Activated CD4-positive, alpha-beta T cell treated with anti-CD3 and anti-CD28 coated beads, Interleukin-2, amount 10 ng/mL, durations not matched to agents 7 days and 5 days (primary cell): ENCODE measurements around the gene FABP7. TPM values are rescaled to one million over a fixed set of nuclear protein-coding genes. Genes with fewer than 3 reads are reported as not detected.

Experiments
- CTCF ChIA-PET: fragments of 350-600 bp; sonication (Branson Sonifier 250); formaldehyde crosslinking; loops from one replicate; lab custom pipeline; 2021; ENCODE audit warnings: antibody characterized with exemption; lab: Charles Lee
- POLR2A ChIA-PET: fragments of 350-600 bp; sonication (Branson Sonifier 250); formaldehyde crosslinking; loops from one replicate; lab custom pipeline; 2021; ENCODE audit warnings: antibody characterized with exemption; lab: Charles Lee
- DNase-seq: peaks from one replicate; pipeline ENCODE4 v3.0.0-alpha.2; 2020
- H3K27ac Mint-ChIP-seq: one replicate; pipeline ENCODE4 v1.8.0; 2021; ENCODE audit warnings: mild to moderate bottlenecking, moderate library complexity, mixed read lengths
- H3K27me3 Mint-ChIP-seq: one replicate; pipeline ENCODE4 v1.8.0; 2021; ENCODE audit warnings: mixed read lengths
- H3K36me3 Mint-ChIP-seq: one replicate; pipeline ENCODE4 v1.8.0; 2021; ENCODE audit warnings: low read depth, mixed read lengths
- H3K4me1 Mint-ChIP-seq: one replicate; pipeline ENCODE4 v1.8.0; 2021; ENCODE audit warnings: mixed read lengths
- H3K4me3 Mint-ChIP-seq: one replicate; pipeline ENCODE4 v1.8.0; 2021; ENCODE audit warnings: mild to moderate bottlenecking, moderate library complexity, mixed read lengths
- H3K9me3 Mint-ChIP-seq: one replicate; pipeline ENCODE4 v1.8.0; 2021; ENCODE audit warnings: mixed read lengths
- total RNA-seq, 2 experiments: library from RNA; stranded (reverse); gene quantifications; one replicate each; pipeline ENCODE4 v1.2.3, GENCODE V29; 2021

FABP7 gene
- total RNA-seq, 2 experiments from 2014 or later = not detected

GRCh38 chr6:122790028-122790422 is 10.5 kb downstream of the FABP7 start:
- peaks cover 8% of the 10 kb centered on the region for H3K4me1 Mint-ChIP-seq
- peaks cover 52% of the 10 kb centered on the region for H3K27me3 Mint-ChIP-seq
- no peak overlapping the region for H3K27ac Mint-ChIP-seq
- POLR2A ChIA-PET = no interaction called here
- H3K36me3 Mint-ChIP-seq = no peaks in the 10 kb centered on the region
- CTCF ChIA-PET = no interaction called here
- H3K9me3 Mint-ChIP-seq = no peaks in the 10 kb centered on the region
- peak overlapping the region; percentile 79 for H3K4me3 Mint-ChIP-seq
- DNase-seq = no peak

DNA sequence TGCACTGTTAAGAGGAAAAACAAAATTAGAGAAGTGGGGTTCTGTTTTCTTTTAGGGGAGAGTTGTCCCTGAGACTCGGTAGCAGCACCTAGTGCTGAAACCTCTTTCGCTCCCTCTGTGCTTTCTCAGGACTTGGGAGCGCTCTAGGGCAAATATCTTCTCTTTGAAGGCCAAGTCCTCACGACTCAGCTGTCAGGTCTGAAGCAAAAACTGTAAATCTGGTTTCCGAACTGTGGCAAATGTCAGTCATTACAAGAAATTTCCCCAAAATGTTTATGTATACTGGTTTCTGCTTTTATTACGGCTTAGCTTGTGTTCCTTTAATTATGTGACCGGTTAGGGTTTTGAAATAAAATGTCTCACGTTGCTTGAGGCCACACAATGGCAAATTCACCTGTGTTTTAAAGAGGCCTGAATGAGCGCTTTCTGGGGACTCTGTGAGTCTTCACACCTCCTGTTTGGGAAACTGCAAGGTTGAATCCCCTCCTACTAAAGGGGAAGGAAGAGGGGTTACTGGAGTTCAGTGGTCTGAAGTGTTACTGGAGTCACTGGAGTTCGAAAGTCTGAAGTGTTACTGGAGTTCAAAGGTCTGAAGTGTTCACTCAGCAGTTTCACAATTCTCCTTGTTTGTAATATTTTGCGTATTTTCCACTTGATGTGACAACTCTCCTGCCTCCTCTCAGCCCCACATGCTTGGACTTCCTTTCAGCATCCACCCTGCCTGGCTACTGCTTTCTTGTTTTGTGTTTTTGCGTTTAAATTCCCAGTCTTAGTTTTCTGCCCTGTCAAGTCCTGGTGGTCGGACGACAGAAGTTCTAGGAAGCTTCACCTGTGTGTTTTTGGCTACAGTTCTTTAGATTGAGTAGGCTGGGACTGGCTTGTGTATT is 11.2 kb downstream of the FABP7 start:
- Mint-ChIP-seq H3K4me3 (peak overlapping the region; percentile 37), H3K27me3 (peaks cover 51% of the 10 kb centered on the region)
- CTCF ChIA-PET = no interaction called here

DNA sequence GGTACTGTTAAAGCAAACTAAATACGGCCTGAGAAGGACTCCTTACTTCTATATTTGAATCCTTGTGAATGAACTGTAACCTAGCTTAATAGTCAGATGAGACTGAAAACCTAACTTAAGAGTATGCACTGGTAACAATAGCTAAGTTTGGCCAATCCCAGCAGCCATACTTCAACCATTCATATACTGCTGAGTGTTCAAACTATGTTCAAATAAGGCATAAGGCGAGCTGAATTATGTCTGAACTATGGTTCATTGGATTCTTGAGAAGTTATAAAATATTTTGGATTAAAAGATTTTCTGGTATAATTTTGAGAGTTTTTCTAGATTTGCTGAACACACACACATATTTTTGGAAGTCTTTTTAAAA is 11.8 kb downstream of the FABP7 start:
- no peak overlapping the region for H3K4me3 Mint-ChIP-seq
- peaks cover 8% of the 10 kb centered on the region for H3K4me1 Mint-ChIP-seq
- ChIA-PET POLR2A (no interaction called here), CTCF (no interaction called here)
- no peaks in the 10 kb centered on the region for H3K9me3 Mint-ChIP-seq
- H3K27ac Mint-ChIP-seq = no peak overlapping the region
- DNase-seq = no peak
- H3K36me3 Mint-ChIP-seq = no peaks in the 10 kb centered on the region
- peaks cover 45% of the 10 kb centered on the region for H3K27me3 Mint-ChIP-seq

More for the DNA sequence above, 11.2 kb downstream of the FABP7 start:
- POLR2A ChIA-PET = no interaction called here
- Mint-ChIP-seq H3K9me3 (no peaks in the 10 kb centered on the region), H3K27ac (no peak overlapping the region), H3K4me1 (peaks cover 8% of the 10 kb centered on the region), H3K36me3 (no peaks in the 10 kb centered on the region)
- no peak for DNase-seq

DNA sequence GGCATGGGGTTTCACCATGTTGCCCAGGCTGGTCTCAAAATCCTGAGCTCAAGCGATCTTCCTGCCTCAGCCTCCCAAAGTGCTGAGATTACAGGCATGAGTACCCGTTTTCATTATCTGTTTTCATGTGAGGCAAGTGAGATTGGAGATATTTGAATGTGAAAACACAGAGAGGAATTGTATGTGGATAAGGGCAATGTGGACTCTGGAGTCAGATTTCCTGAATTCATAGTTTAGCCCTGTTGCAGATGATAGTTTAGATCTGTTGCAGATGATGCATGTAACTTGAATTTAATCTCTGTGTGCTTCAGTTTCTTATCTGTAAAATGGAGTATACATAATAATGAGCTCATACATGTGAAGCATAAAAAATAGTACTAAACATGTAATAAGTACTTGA is 13.2 kb downstream of the FABP7 start:
- Mint-ChIP-seq H3K9me3 (no peaks in the 10 kb centered on the region), H3K27me3 (peaks cover 32% of the 10 kb centered on the region), H3K27ac (no peak overlapping the region), H3K4me1 (peaks cover 8% of the 10 kb centered on the region), H3K36me3 (no peaks in the 10 kb centered on the region), H3K4me3 (no peak overlapping the region)
- CTCF ChIA-PET = interaction anchor here (0.9 to 1.5 kb wide), 2 partner anchors 9 to 13 kb away, joined by 3 to 5 read pairs; partner anchors contain the start of gene FABP7
- DNase-seq = no peak
- POLR2A ChIA-PET = no interaction called here

- Mint-ChIP-seq H3K36me3 (no peaks in the 10 kb centered on the region), H3K9me3 (no peaks in the 10 kb centered on the region)
- CTCF ChIA-PET = no interaction called here
These were observed 18.0 kb downstream of the FABP7 start for GRCh38 chr6:122797537-122797936.

DNA sequence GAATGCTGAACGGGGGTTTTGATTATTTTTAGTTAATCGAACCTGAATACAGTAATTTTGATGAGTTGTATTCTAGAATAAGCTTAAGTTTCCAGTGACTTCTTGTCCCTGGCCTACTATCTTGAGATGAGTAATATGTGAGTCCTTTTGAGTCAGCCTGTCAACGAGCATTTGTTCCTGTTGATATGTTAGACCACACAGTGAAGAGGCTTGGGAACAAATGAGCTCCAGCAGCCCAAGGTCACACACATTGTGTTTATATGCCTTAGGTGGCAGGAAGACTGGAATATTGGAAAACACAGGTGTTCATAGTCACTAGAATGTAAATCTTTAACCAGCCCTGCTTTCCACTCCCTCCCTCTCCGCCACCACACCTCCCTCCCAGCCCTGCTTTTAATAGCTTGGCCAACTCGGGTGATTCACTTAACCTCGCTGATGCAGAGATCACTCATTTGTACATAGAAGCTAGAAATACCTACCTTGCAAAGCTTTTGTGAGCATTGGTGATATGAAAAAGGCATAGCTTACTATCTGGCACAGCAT is 18.7 kb downstream of the FABP7 start:
- no peak for DNase-seq
- H3K27me3 Mint-ChIP-seq = no peaks in the 10 kb centered on the region
- CTCF ChIA-PET = no interaction called here
- no peaks in the 10 kb centered on the region for H3K4me1 Mint-ChIP-seq
- H3K4me3 Mint-ChIP-seq = no peak overlapping the region
- no peak overlapping the region for H3K27ac Mint-ChIP-seq
- no peaks in the 10 kb centered on the region for H3K36me3 Mint-ChIP-seq
- POLR2A ChIA-PET = no interaction called here
- H3K9me3 Mint-ChIP-seq = no peaks in the 10 kb centered on the region

More at GRCh38 chr6:122797537-122797936, 18.0 kb downstream of the FABP7 start:
- no peak overlapping the region for H3K4me3 Mint-ChIP-seq
- H3K4me1 Mint-ChIP-seq = no peaks in the 10 kb centered on the region
- no peak overlapping the region for H3K27ac Mint-ChIP-seq
- no peak for DNase-seq
- no peaks in the 10 kb centered on the region for H3K27me3 Mint-ChIP-seq
- POLR2A ChIA-PET = no interaction called here

GRCh38 chr6:122799140-122799745 is 19.7 kb downstream of the FABP7 start:
- CTCF ChIA-PET = no interaction called here

GRCh38 chr6:122799916-122800686 is 20.6 kb downstream of the FABP7 start:
- ChIA-PET POLR2A (no interaction called here), CTCF (no interaction called here)
- DNase-seq = no peak
- Mint-ChIP-seq H3K36me3 (no peaks in the 10 kb centered on the region), H3K27me3 (no peaks in the 10 kb centered on the region), H3K27ac (no peak overlapping the region), H3K9me3 (no peaks in the 10 kb centered on the region), H3K4me3 (no peak overlapping the region), H3K4me1 (no peaks in the 10 kb centered on the region)

More at GRCh38 chr6:122799140-122799745, 19.7 kb downstream of the FABP7 start:
- POLR2A ChIA-PET = no interaction called here
- Mint-ChIP-seq H3K36me3 (no peaks in the 10 kb centered on the region), H3K9me3 (no peaks in the 10 kb centered on the region), H3K27ac (no peak overlapping the region), H3K4me3 (no peak overlapping the region), H3K4me1 (no peaks in the 10 kb centered on the region), H3K27me3 (no peaks in the 10 kb centered on the region)
- no peak for DNase-seq

DNA sequence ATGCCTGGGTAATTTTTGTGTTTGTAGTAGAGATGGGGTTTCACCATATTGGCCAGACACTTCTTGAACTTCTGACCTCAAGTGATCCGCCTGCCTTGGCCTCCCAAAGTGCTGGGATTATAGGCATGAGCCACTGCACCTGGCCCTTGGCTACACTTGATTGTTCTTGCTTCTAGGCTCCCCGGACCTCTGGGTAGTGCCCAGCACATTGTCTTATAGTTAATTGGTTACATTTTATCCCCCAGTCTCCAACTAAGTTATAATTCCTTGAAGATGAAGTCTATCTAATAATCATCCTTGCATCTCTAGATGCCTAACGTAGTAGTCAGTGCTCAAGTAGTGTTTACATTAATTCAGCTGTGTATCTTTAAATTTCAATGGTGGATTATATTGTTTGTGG is 21.4 kb downstream of the FABP7 start:
- H3K27ac Mint-ChIP-seq = no peak overlapping the region
- no peaks in the 10 kb centered on the region for H3K27me3 Mint-ChIP-seq
- no peak overlapping the region for H3K4me3 Mint-ChIP-seq
- no peak for DNase-seq
- H3K4me1 Mint-ChIP-seq = no peaks in the 10 kb centered on the region
- no peaks in the 10 kb centered on the region for H3K36me3 Mint-ChIP-seq
- ChIA-PET POLR2A (no interaction called here), CTCF (interaction anchor here (1.4 kb wide), 1 partner anchor 9 kb away, joined by 5 read pairs; no protein-coding TSS in a partner anchor)
- no peaks in the 10 kb centered on the region for H3K9me3 Mint-ChIP-seq

DNA sequence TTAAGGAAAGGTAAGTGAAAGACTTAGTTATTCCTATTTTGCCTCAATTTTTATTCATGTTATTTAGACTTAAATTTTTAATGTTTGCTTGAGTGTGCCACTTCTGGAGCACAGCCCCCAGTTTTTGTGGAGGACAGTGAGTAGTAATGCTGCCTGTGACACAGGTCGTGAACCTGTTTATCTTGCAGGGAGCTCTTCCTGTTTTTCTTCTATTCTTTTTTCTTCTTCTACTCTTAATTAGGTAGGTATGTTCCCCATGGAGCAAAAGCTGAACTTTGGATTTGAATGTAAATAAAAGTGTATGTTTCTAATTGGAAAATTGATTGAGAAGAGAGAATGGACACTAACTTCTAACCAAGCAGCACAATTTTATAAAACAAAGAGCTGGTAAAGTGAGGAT is 21.9 kb downstream of the FABP7 start:
- Mint-ChIP-seq H3K4me1 (no peaks in the 10 kb centered on the region), H3K4me3 (no peak overlapping the region), H3K27ac (no peak overlapping the region), H3K36me3 (no peaks in the 10 kb centered on the region), H3K27me3 (no peaks in the 10 kb centered on the region), H3K9me3 (no peaks in the 10 kb centered on the region)
- ChIA-PET POLR2A (no interaction called here), CTCF (interaction anchor here (1.4 kb wide), 1 partner anchor 9 kb away, joined by 5 read pairs; no protein-coding TSS in a partner anchor)
- no peak for DNase-seq

DNA sequence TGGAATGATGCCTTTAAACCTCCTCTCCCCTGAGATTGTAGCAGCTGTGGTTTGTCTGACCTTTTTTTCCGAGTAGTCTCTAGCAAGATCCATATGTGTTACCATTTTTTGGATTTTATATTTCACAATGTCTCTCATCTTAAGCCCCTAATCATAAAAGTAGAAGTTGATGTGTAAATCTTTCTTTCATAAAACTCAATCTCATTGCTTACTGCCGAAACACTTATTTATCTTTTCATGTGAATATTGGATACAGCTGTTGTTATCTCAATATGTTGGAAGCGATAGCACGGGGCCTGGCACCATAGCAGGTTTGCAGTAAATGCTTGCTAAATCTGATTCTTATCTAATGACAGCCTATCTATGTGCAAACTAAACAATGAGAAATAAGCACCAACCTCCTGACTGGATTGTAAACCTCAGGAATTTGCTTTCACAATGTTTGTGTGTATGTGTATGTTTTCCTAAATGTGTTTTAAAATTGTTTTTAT is 23.7 kb downstream of the FABP7 start:
- H3K27me3 Mint-ChIP-seq = no peaks in the 10 kb centered on the region
- no peak overlapping the region for H3K27ac Mint-ChIP-seq
- H3K36me3 Mint-ChIP-seq = no peaks in the 10 kb centered on the region
- H3K4me3 Mint-ChIP-seq = no peak overlapping the region
- ChIA-PET CTCF (no interaction called here), POLR2A (no interaction called here)
- no peaks in the 10 kb centered on the region for H3K4me1 Mint-ChIP-seq
- no peaks in the 10 kb centered on the region for H3K9me3 Mint-ChIP-seq
- DNase-seq = no peak

- POLR2A ChIA-PET = no interaction called here
- DNase-seq = no peak
- Mint-ChIP-seq H3K9me3 (no peaks in the 10 kb centered on the region), H3K36me3 (no peaks in the 10 kb centered on the region), H3K27me3 (no peaks in the 10 kb centered on the region), H3K4me3 (no peak overlapping the region), H3K27ac (no peak overlapping the region), H3K4me1 (no peaks in the 10 kb centered on the region)
- CTCF ChIA-PET = no interaction called here
These were observed 25.5 kb downstream of the FABP7 start for GRCh38 chr6:122804962-122805485.
